GM12878 (cell line): Measurements from ENCODE around the gene SLC25A36. TPM values are rescaled to one million over a fixed set of nuclear protein-coding genes. Genes with fewer than 3 reads are reported as not detected.

Experiments used
- ATAC-seq: fragments of 200-7000 bp; cut with Tn5 transposase; 3 replicates; pipeline ENCODE4 v1.9.1; 2020; ENCODE audit warnings: mild to moderate bottlenecking, moderate library complexity
- BruUV-seq: library from RNA; stranded (reverse); fragments of 400-500 nt; replicated peaks from 2 replicates; lab custom pipeline; 2021; lab: Mats Ljungman, UMichigan
- CTCF ChIA-PET: fragments of 300-600 bp; sonication (Branson Sonifier 250); formaldehyde crosslinking; extraction: SDS; loops from one replicate; lab custom pipeline; 2021; ENCODE audit warnings: inconsistent platforms; lab: Yijun Ruan, JAX
- POLR2A ChIA-PET: fragments of 350-600 bp; formaldehyde crosslinking; extraction: SDS; loops from one replicate; lab custom pipeline; 2021; ENCODE audit warnings: inconsistent platforms; lab: Charles Lee
- RAD21 ChIA-PET: fragments of 300-600 bp; sonication (Branson Sonifier 250); formaldehyde crosslinking; loops from one replicate; lab custom pipeline; 2023; ENCODE audit warnings: antibody characterized with exemption; ENCODE audit not compliant: unreplicated experiment; lab: Charles Lee
- SMC1A ChIA-PET: fragments of 300-600 bp; sonication (Branson Sonifier 250); formaldehyde crosslinking; loops from one replicate; lab custom pipeline; 2023; ENCODE audit not compliant: unreplicated experiment, uncharacterized antibody; lab: Charles Lee
- DNase-seq: peaks from one replicate; pipeline ENCODE4 v3.0.0-alpha.2; 2011; ENCODE audit warnings: low read depth, low spot score
- FAIRE-seq: peaks from 3 replicates; lab custom pipeline; 2011; peaks lifted over from hg19 to GRCh38; lab: Jason Lieb, UNC
- H2AFZ ChIP-seq: 2 replicates; pipeline ENCODE4 v1.6.0; 2011; ENCODE audit warnings: low read depth, low read length, control low read depth; ENCODE audit not compliant: control insufficient read depth
- H3K27ac ChIP-seq: 2 replicates; pipeline ENCODE4 v1.5.1; 2011; ENCODE audit warnings: control low read depth; ENCODE audit not compliant: control insufficient read depth, insufficient read depth
- H3K27me3 ChIP-seq, 2 experiments: replicated peaks in 1 of 2; 2 replicates each; pipeline versions ENCODE4 v1.6.0 to v1.6.1; 2011; ENCODE audit warnings: low read length in 1 of 2; ENCODE audit not compliant: control insufficient read depth in 2 of 2, insufficient read depth in 2 of 2
- H3K36me3 ChIP-seq, 2 experiments: 2 replicates each; pipeline ENCODE4 v1.5.1; 2011; ENCODE audit warnings: low read length in 1 of 2; ENCODE audit not compliant: control insufficient read depth in 2 of 2, insufficient read depth in 2 of 2
- H3K4me1 ChIP-seq: 2 replicates; pipeline ENCODE4 v1.6.1; 2011; ENCODE audit warnings: mild to moderate bottlenecking, low read length, moderate library complexity, mixed read lengths; ENCODE audit not compliant: control insufficient read depth, insufficient read depth
- H3K4me2 ChIP-seq: 2 replicates; pipeline ENCODE4 v1.6.0; 2011; ENCODE audit warnings: control low read depth; ENCODE audit not compliant: control insufficient read depth, insufficient read depth
- H3K4me3 ChIP-seq: fragments of 200-600 bp; sonication (generic); 2 replicates; pipeline ENCODE4 v1.5.1; 2016
- H3K79me2 ChIP-seq: 2 replicates; pipeline ENCODE4 v1.6.0; 2011; ENCODE audit warnings: low read length; ENCODE audit not compliant: control insufficient read depth, insufficient read depth
- H3K9ac ChIP-seq: 2 replicates; pipeline ENCODE4 v1.8.0; 2011; ENCODE audit warnings: low read length, control low read depth, mixed read lengths; ENCODE audit not compliant: control insufficient read depth, insufficient read depth
- H3K9me3 ChIP-seq: replicated peaks from 3 replicates; pipeline ENCODE4 v1.5.1; 2011; ENCODE audit warnings: mild to moderate bottlenecking, low read length; ENCODE audit not compliant: control insufficient read depth, insufficient read depth
- H4K20me1 ChIP-seq: 2 replicates; pipeline ENCODE4 v1.6.0; 2011; ENCODE audit not compliant: control insufficient read depth, insufficient read depth
- BACH1 ChIP-seq: fragments of 450-650 bp; IDR thresholded peaks from 2 replicates; pipeline ENCODE4 v1.6.1; 2017; ENCODE audit warnings: mild to moderate bottlenecking, borderline replicate concordance
- IRF4 ChIP-seq: IDR thresholded peaks from 2 replicates; pipeline ENCODE4 v1.6.1; 2011; ENCODE audit warnings: low read depth, low read length
- LARP7 ChIP-seq: fragments of 450-650 bp; IDR thresholded peaks from 2 replicates; pipeline ENCODE4 v1.6.1; 2017; ENCODE audit warnings: mild to moderate bottlenecking
- MTA2 ChIP-seq: fragments of 450-650 bp; IDR thresholded peaks from 2 replicates; pipeline ENCODE4 v1.6.1; 2016; ENCODE audit warnings: low read depth, mild to moderate bottlenecking, moderate library complexity
- NFXL1 ChIP-seq: fragments of 450-650 bp; IDR thresholded peaks from 2 replicates; pipeline ENCODE4 v1.6.1; 2017; ENCODE audit warnings: antibody characterized with exemption, mild to moderate bottlenecking, borderline replicate concordance
- NKRF ChIP-seq: fragments of 450-650 bp; conservative IDR thresholded peaks from 2 replicates; pipeline ENCODE4 v1.6.1; 2017; ENCODE audit warnings: mild to moderate bottlenecking, moderate library complexity
- RELA ChIP-seq: fragments of 450-650 bp; IDR thresholded peaks from 2 replicates; pipeline ENCODE4 v1.8.0; 2014; ENCODE audit warnings: borderline replicate concordance; ENCODE audit not compliant: partially characterized antibody
- SP1 ChIP-seq: IDR thresholded peaks from one replicate; pipeline ENCODE4 v1.6.1; 2011; ENCODE audit warnings: low read depth, low read length
- SUPT20H ChIP-seq: IDR thresholded peaks from 2 replicates; pipeline ENCODE4 v1.6.1; 2011; ENCODE audit warnings: low read depth, mild to moderate bottlenecking, low read length, moderate library complexity, borderline replicate concordance; ENCODE audit not compliant: control insufficient read depth
- TARDBP ChIP-seq: IDR thresholded peaks from 2 replicates; pipeline ENCODE4 v1.6.1; 2016; ENCODE audit warnings: borderline replicate concordance
- ZNF207 ChIP-seq: fragments of 450-650 bp; IDR thresholded peaks from 2 replicates; pipeline ENCODE4 v1.6.1; 2014; ENCODE audit warnings: antibody characterized with exemption, mild to moderate bottlenecking, borderline replicate concordance
- WGBS: methylation state at CpG from one replicate; pipeline ENCODE4 v1.1.6; 2016; ENCODE audit warnings: low lambda C conversion rate; ENCODE audit not compliant: insufficient replicate concordance, insufficient coverage; ENCODE audit errors: missing lambda C conversion rate; 5-methylcytosine and 5-hydroxymethylcytosine counted together
- in situ Hi-C: fragments of 300-500 bp; cut with MboI; formaldehyde crosslinking; loops from 9 replicates; pipeline ENCODE4 v1.14.3; 2018; ENCODE audit warnings: mixed read lengths
- intact Hi-C: fragments of 100-400 bp; cut with micrococcal nuclease; formaldehyde crosslinking; loops from one replicate; pipeline ENCODE4 v1.14.2; 2022; ENCODE audit not compliant: unreplicated experiment
- polyA plus RNA-seq, 11 experiments: library from polyadenylated mRNA; depleted of rRNA in 4 of 11; unstranded in 6 of 11; stranded (reverse) in 5 of 11; fragments of >200 nt; fragmentation: Nextera tagmentation in 4 of 11; fragmentation: Illumina TruSeq in 1 of 11; extraction: Ambion mirVana in 4 of 11; extraction: Trizol in 1 of 11; gene quantifications; 1 replicate in 1 of 11; 2 replicates in 10 of 11; pipeline versions ENCODE4 v1.2.1 to v1.2.3, GENCODE V29; 2011 to 2016; ENCODE audit warnings: inconsistent platforms in 2 of 11, missing spikeins in 2 of 11, low read depth in 1 of 11
- total RNA-seq, 4 experiments: library from RNA; depleted of rRNA in 3 of 4; stranded (reverse); fragments of >200 nt in 3 of 4; fragmentation: Illumina TruSeq in 1 of 4; extraction: Trizol in 1 of 4; gene quantifications; 2 replicates each; pipeline versions ENCODE4 v1.2.1 to v1.2.3, GENCODE V29; 2013 to 2021

SLC25A36 gene
- total and polyA plus RNA-seq, 10 of the 15 experiments (the other 5 are each of a cell fraction or from before 2014, with no cell fraction given), result 13.0 to 183 (median 47.7) TPM

- ChIA-PET SMC1A (no interaction called here), CTCF (no interaction called here), POLR2A (no interaction called here), RAD21 (no interaction called here)
- FAIRE-seq (no peak), ATAC-seq (no peak), DNase-seq (no peak)
- TF ChIP-seq SUPT20H (no peak), RELA (no peak), NKRF (no peak), MTA2 (no peak), ZNF207 (no peak), SP1 (no peak), BACH1 (no peak), TARDBP (no peak), LARP7 (no peak), NFXL1 (no peak), IRF4 (no peak)
- H3K4me3 ChIP-seq, result no peak overlapping the region
- H3K27ac ChIP-seq, result no peak overlapping the region
- H3K36me3 ChIP-seq, result no peaks in the 10 kb centered on the region
- in situ Hi-C loops (no loop called here), intact Hi-C loops (no loop called here)
- H4K20me1 ChIP-seq, result no peaks in the 10 kb centered on the region
- WGBS, result 24% methylated on average over 5 of the region's 5 CpGs
- no peak overlapping the region for H2AFZ ChIP-seq
- no peak overlapping the region for H3K4me2 ChIP-seq
- no peaks in the 10 kb centered on the region; a peak in 1 of 4 replicates for H3K27me3 ChIP-seq
- H3K9ac ChIP-seq, result no peak overlapping the region
- H3K79me2 ChIP-seq, result no peaks in the 10 kb centered on the region
- H3K9me3 ChIP-seq, result no peaks in the 10 kb centered on the region
- no peaks in the 10 kb centered on the region for H3K4me1 ChIP-seq
- BruUV-seq, result no TSS peak
These were observed 78.7 kb downstream of the SLC25A36 start for GRCh38 chr3:141020143-141020830.
